Fibroblast of villous mesenchyme (primary cell): ENCODE measurements around the gene RBP3. TPM values are rescaled to one million over a fixed set of nuclear protein-coding genes. Genes with fewer than 3 reads are reported as not detected.

Experiments
- DNase-seq: peaks from one replicate; pipeline ENCODE4 v3.0.0-alpha.2; 2010; ENCODE audit warnings: low read depth
- H3K4me3 ChIP-seq: 2 replicates; pipeline ENCODE4 v1.5.1; 2011; ENCODE audit warnings: low read depth, mild to moderate bottlenecking, low read length
- total RNA-seq: library from RNA; depleted of rRNA; stranded (reverse); fragments of >200 nt; gene quantifications from 2 replicates; pipeline ENCODE4 v1.2.3, GENCODE V29; 2012
- TF ChIP-seq, protein P1 (sequence below): IDR thresholded peaks from 2 replicates; pipeline ENCODE4 v1.5.1; 2012; ENCODE audit warnings: low read depth, mild to moderate bottlenecking, low read length; ENCODE audit not compliant: insufficient read depth

The RBP3 gene
- total RNA-seq, 1 donor, result not detected

DNA sequence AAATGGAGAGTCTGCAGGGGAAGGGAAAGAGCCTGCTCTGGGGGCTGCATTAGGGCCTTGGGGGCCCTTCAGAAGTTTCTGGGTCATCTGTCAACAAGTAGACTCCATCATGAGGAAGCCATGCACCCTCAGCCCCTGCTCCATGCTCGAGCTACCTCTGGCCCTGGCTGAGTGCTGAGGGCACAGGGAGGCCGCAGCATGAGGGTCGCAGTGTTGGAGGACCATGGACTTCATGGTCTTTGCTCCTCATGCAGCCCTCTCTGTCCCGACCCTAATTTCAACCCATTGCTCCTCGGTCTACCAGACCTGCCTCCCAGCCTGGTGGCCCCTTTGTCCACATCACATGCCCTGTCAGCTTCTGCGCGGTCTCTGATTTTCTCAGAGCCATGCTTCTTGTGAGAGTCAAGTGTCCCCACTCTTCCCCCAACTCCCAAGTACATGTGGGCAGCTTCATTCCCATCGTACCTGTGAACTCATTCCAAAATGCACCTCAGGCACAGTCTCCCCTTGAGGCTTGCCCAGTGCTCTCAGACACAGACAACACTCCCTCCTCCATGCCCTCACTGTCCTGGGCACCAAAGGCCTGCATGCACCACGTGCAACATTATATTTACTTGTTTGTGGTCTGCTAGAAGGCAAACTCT is 21.2 kb downstream of the RBP3 start:
- TF ChIP-seq, protein P1, sequence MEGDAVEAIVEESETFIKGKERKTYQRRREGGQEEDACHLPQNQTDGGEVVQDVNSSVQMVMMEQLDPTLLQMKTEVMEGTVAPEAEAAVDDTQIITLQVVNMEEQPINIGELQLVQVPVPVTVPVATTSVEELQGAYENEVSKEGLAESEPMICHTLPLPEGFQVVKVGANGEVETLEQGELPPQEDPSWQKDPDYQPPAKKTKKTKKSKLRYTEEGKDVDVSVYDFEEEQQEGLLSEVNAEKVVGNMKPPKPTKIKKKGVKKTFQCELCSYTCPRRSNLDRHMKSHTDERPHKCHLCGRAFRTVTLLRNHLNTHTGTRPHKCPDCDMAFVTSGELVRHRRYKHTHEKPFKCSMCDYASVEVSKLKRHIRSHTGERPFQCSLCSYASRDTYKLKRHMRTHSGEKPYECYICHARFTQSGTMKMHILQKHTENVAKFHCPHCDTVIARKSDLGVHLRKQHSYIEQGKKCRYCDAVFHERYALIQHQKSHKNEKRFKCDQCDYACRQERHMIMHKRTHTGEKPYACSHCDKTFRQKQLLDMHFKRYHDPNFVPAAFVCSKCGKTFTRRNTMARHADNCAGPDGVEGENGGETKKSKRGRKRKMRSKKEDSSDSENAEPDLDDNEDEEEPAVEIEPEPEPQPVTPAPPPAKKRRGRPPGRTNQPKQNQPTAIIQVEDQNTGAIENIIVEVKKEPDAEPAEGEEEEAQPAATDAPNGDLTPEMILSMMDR, result no peak
- no peak for DNase-seq
- no peak overlapping the region for H3K4me3 ChIP-seq

DNA sequence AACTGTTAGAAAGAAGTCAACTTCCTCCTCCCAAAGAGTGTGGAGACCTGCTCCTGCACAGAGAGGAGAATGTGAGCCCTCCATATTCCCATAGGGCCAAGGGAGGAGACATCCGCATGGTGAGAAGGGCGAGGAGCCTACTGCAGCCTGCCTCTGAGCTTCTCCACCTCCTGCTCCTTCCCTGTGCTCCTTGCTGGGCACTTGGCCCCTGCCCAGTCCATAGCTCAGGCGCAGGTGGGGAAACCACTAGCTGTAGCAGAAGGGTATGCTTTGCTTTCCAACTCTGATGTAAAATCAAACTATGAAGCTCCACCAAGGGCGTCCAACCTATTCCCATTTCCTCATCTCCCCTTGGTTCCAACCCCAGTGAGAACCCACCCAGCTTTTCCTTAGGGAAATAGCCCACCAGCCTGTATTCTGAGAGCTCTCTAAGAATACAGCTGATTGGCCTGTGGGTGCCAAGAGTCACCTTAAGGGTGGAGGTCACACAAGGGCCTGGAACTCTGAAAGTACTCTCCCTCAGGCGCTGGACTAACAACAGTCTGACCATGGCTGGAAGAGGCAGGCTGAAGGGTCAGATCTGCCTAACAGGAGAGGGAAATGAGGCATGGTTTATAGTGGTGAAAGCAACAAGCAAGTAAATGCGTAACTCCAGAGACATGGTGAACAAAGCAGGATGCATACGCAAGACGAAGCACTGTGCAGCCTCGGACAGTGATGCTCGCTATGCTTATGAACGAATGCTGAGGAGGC is 22.0 kb downstream of the RBP3 start:
- H3K4me3 ChIP-seq, result no peak overlapping the region
- no peak for DNase-seq
- TF ChIP-seq, protein P1, result no peak

DNA sequence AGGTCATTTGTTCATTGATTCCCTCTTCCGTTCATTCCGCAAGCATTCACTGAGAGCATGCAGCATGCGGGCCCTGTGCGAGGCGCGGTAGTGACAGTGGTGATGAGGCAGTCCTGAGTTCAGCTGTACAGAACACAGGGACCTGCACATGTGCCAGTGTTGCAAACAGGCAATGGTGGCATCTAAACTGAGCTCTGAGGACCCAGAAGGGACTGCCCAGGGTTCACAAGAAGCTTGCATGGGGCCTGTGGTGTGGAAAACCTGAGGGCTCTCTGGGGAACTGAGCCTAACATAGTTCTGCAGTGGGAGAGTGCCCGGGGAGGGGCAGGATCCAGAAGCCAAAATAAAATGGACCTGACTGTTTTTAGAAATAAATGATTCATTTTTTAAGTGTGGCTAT is 22.7 kb downstream of the RBP3 start:
- TF ChIP-seq, protein P1, result no peak
- no peak overlapping the region for H3K4me3 ChIP-seq
- DNase-seq, result peak; percentile 11

DNA sequence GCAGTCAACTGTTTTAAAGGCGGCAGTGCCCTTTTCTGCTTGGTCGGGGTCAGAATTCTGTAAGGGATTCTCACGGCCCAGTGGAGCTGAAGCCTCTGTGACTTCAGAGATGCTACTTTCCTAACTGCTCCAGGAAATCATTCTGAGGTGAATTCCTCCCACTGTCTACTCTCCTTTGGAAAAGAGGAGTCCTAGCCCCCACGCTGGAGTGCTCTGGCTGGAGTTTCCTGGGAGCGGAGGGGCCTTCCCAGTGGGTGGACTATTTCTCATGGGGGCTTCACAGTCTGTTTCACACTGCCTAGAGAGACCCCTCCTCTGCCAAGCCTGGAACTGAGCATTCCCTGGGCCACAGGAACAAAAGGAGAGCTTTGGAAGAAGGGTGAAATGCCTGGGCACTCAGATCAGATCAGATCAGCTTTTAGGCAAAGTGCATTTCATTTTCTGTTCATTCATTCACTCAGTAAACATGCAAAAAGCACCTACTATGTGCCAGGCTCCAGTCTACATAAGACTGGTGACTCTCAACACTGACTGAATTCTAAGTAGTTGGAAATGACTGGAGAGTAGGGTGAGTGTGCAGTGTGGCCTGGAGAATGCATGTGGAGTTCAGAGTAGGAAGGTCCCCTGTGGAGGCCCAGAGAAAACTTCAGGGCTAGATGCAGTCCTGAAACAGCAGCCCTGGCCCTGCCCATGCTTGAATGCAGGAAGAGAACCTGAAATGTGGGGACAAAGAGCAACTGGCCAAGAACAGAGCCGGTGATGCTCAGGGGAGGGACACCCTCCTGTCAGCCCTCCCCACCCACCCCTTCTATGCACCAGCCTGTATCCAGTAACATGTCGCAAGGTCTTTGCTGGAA is 23.7 kb downstream of the RBP3 start:
- H3K4me3 ChIP-seq, result no peak overlapping the region
- TF ChIP-seq, protein P1, result no peak
- peak; percentile 7 for DNase-seq

DNA sequence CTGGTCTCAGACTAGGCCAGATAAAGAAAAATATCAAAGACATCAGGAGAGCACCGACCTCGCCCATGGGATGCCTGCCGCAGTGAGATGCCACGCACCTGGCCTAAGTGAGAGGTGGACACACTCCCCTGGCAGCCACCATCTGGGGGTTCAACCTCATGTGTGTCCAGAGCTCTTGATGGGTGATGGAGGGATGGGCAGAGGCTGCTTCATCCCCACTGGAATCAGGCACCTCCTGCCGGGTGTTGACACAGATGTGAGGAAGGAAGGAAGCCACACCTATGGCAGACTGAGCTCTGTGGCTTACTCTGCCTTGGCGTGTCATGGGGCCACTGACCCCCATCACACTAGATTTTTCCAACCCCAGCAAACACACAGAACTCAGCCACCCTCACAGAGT is 24.6 kb downstream of the RBP3 start:
- TF ChIP-seq, protein P1, result no peak
- H3K4me3 ChIP-seq, result no peak overlapping the region
- DNase-seq, result no peak

DNA sequence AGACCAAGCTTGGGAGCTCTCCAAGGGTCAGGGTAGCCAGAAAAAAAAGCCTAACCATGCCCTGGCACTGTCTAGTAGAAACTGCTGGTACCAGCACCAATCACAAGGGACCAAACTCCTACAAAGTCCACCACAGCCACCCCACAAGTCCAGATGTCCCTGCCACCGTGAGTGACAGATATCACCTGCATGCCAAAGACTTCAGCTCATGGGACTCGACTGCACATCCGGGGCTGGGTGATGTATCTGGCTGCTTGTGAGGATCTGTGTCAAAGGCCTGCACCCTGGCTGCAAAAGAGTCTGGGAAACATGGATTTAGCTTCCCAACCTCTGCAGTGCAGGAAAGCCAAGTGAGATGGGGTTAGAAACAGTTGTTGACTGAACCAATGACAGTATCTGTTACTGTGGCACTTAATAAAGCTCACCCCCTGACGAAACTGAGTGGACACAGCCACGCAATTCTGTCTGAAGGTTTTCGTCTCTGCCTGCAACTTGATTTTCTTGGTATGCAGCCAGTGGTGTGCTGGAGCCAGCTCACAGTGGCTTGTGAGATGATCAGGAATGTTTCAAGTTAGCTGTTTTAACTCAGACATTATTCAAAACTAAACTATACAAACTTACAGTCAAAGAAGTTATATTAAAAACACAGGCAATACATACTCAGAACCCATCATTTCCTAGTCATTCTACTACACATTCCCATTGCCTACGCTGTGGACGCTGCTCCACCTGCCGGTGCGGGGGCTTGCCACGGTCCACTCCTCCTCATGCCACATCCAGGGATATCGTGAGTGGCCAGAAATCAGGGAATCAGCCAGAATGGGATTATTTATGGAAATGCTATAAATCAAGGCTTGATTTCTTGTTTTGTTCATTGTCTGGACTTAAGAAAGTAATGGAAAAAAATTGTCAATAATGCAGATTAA is 26.7 kb downstream of the RBP3 start:
- DNase-seq, result peak; percentile 35
- TF ChIP-seq, protein P1, result no peak

More for the DNA sequence above, 26.7 kb downstream of the RBP3 start:
- no peak overlapping the region for H3K4me3 ChIP-seq
